Mesenchymal stem cell (in vitro differentiated cells and primary cell): ENCODE data around the gene HELZ2. TPM values are rescaled to one million over a fixed set of nuclear protein-coding genes. Genes with fewer than 3 reads are reported as not detected.
A peak's percentile ranks its signal among the peaks of the same experiment; 100 is the strongest.

ENCODE experiments used
- DNase-seq: peaks from one replicate; pipeline ENCODE4 v3.0.0-alpha.2; 2013
- H2AFZ ChIP-seq: one replicate; pipeline ENCODE4 v1.6.1; 2013; ENCODE audit warnings: low read depth, mild to moderate bottlenecking, control low read depth, inconsistent platforms, low read length, moderate library complexity
- H2AK5ac ChIP-seq: 2 replicates; pipeline ENCODE4 v1.6.1; 2013; ENCODE audit warnings: low read length, moderate library complexity, mild to moderate bottlenecking, inconsistent platforms; ENCODE audit not compliant: severe bottlenecking
- H2BK120ac ChIP-seq: one replicate; pipeline ENCODE4 v1.6.1; 2013; ENCODE audit warnings: low read depth, mild to moderate bottlenecking, inconsistent platforms, low read length, moderate library complexity
- H2BK12ac ChIP-seq, 2 experiments: one replicate each; pipeline ENCODE4 v1.6.1; 2013; ENCODE audit warnings: inconsistent platforms in 2 of 2, low read length in 2 of 2, mild to moderate bottlenecking in 2 of 2, moderate library complexity in 2 of 2, control low read depth in 1 of 2
- H2BK15ac ChIP-seq: one replicate; pipeline ENCODE4 v1.6.1; 2013; ENCODE audit warnings: mild to moderate bottlenecking, low read depth, inconsistent platforms; ENCODE audit not compliant: poor library complexity, severe bottlenecking
- H2BK5ac ChIP-seq: 2 replicates; pipeline ENCODE4 v1.6.1; 2013; ENCODE audit warnings: low read depth, mild to moderate bottlenecking, low read length, control low read depth, inconsistent platforms; ENCODE audit not compliant: poor library complexity, severe bottlenecking
- H3K14ac ChIP-seq, 2 experiments: one replicate each; pipeline ENCODE4 v1.6.1; 2013; ENCODE audit warnings: inconsistent platforms in 2 of 2, low read length in 2 of 2, control low read depth in 1 of 2, mild to moderate bottlenecking in 1 of 2, moderate library complexity in 1 of 2
- H3K18ac ChIP-seq, 2 experiments: one replicate each; pipeline ENCODE4 v1.6.1; 2013; ENCODE audit warnings: inconsistent platforms in 2 of 2, low read length in 2 of 2, control low read depth in 1 of 2, low read depth in 1 of 2, mild to moderate bottlenecking in 1 of 2
- H3K23ac ChIP-seq, 2 experiments: one replicate each; pipeline ENCODE4 v1.6.1; 2013; ENCODE audit warnings: inconsistent platforms in 2 of 2, low read length in 2 of 2, mild to moderate bottlenecking in 2 of 2, moderate library complexity in 2 of 2, control low read depth in 1 of 2
- H3K27ac ChIP-seq: 2 replicates; pipeline ENCODE4 v1.5.1; 2013; ENCODE audit warnings: mild to moderate bottlenecking, moderate library complexity, low read length, control low read depth, inconsistent platforms; ENCODE audit not compliant: poor library complexity, severe bottlenecking
- H3K27me3 ChIP-seq, 2 experiments: 2 replicates each; pipeline versions ENCODE4 v1.6.1 to v1.7.0; 2013; ENCODE audit warnings: low read length in 2 of 2, mild to moderate bottlenecking in 2 of 2, moderate library complexity in 2 of 2, control low read depth in 1 of 2, inconsistent platforms in 1 of 2; ENCODE audit not compliant: control insufficient read depth in 1 of 2, insufficient read depth in 1 of 2
- H3K36me3 ChIP-seq, 2 experiments: 2 replicates each; pipeline versions ENCODE4 v1.6.1 to v1.7.0; 2013; ENCODE audit warnings: low read length in 2 of 2, control low read depth in 1 of 2, inconsistent platforms in 1 of 2, low read depth in 1 of 2, mild to moderate bottlenecking in 1 of 2; ENCODE audit not compliant: insufficient read depth in 2 of 2, control insufficient read depth in 1 of 2
- H3K4ac ChIP-seq, 2 experiments: one replicate each; pipeline ENCODE4 v1.6.1; 2013; ENCODE audit warnings: inconsistent platforms in 2 of 2, low read length in 2 of 2, mild to moderate bottlenecking in 2 of 2, moderate library complexity in 2 of 2, control low read depth in 1 of 2, low read depth in 1 of 2
- H3K4me1 ChIP-seq: 2 replicates; pipeline ENCODE4 v1.6.1; 2013; ENCODE audit warnings: low read depth, low read length, control low read depth; ENCODE audit not compliant: control insufficient read depth, insufficient read depth
- H3K4me2 ChIP-seq: 2 replicates; pipeline ENCODE4 v1.6.1; 2013; ENCODE audit warnings: low read length, mild to moderate bottlenecking, inconsistent platforms; ENCODE audit not compliant: poor library complexity, severe bottlenecking
- H3K4me3 ChIP-seq, 2 experiments: 2 replicates each; pipeline versions ENCODE4 v1.5.1 to v1.7.0; 2013; ENCODE audit warnings: low read length in 2 of 2, mild to moderate bottlenecking in 2 of 2, control low read depth in 1 of 2, low read depth in 1 of 2; ENCODE audit not compliant: insufficient read depth in 1 of 2
- H3K79me1 ChIP-seq: replicated peaks from 2 replicates; pipeline ENCODE4 v1.6.1; 2013; ENCODE audit warnings: mild to moderate bottlenecking, control low read depth, low read length, inconsistent platforms; ENCODE audit not compliant: poor library complexity, severe bottlenecking
- H3K9ac ChIP-seq: 2 replicates; pipeline ENCODE4 v1.7.0; 2013; ENCODE audit warnings: mild to moderate bottlenecking, low read length, moderate library complexity
- H3K9me3 ChIP-seq: 2 replicates; pipeline ENCODE4 v1.7.0; 2013; ENCODE audit warnings: mild to moderate bottlenecking, low read length; ENCODE audit not compliant: control insufficient read depth
- H4K8ac ChIP-seq: one replicate; pipeline ENCODE4 v1.6.1; 2013; ENCODE audit warnings: inconsistent platforms, mild to moderate bottlenecking, low read length, moderate library complexity
- H4K91ac ChIP-seq: one replicate; pipeline ENCODE4 v1.6.1; 2013; ENCODE audit warnings: mild to moderate bottlenecking, low read length, inconsistent platforms
- WGBS: methylation state at CpG from one replicate; pipeline ENCODE4 v1.1.7; 2013; ENCODE audit warnings: mixed read lengths; 5-methylcytosine and 5-hydroxymethylcytosine counted together
- polyA plus RNA-seq, 2 experiments: library from polyadenylated mRNA; stranded (reverse); fragments of 200-250 nt; gene quantifications; one replicate each; pipeline ENCODE4 v1.2.3, GENCODE V29; 2013

Gene HELZ2, protein sequence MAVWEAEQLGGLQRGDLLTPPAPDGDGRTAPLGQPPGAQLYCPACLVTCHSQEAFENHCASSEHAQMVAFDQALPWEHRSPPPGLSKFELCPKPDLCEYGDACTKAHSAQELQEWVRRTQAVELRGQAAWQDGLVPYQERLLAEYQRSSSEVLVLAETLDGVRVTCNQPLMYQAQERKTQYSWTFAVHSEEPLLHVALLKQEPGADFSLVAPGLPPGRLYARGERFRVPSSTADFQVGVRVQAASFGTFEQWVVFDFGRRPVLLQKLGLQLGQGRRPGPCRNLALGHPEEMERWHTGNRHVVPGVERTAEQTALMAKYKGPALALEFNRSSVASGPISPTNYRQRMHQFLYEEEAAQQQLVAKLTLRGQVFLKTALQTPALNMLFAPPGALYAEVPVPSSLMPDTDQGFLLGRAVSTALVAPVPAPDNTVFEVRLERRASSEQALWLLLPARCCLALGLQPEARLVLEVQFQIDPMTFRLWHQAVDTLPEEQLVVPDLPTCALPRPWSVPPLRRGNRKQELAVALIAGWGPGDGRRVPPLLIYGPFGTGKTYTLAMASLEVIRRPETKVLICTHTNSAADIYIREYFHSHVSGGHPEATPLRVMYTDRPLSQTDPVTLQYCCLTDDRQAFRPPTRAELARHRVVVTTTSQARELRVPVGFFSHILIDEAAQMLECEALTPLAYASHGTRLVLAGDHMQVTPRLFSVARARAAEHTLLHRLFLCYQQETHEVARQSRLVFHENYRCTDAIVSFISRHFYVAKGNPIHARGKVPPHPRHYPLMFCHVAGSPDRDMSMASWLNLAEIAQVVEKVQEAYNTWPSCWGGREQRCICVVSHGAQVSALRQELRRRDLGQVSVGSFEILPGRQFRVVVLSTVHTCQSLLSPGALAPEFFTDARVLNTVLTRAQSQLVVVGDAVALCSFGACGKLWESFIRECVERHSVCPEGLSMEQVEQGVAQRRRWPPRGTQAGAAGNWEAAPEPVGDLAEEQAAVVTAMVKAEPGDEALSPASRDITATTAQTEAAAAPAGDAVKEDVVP (N-terminal part only)
- polyA plus RNA-seq (2013, experiment 1 of 2), result 8.0 TPM
- 7.9 TPM for polyA plus RNA-seq (2013, experiment 2 of 2)

DNA sequence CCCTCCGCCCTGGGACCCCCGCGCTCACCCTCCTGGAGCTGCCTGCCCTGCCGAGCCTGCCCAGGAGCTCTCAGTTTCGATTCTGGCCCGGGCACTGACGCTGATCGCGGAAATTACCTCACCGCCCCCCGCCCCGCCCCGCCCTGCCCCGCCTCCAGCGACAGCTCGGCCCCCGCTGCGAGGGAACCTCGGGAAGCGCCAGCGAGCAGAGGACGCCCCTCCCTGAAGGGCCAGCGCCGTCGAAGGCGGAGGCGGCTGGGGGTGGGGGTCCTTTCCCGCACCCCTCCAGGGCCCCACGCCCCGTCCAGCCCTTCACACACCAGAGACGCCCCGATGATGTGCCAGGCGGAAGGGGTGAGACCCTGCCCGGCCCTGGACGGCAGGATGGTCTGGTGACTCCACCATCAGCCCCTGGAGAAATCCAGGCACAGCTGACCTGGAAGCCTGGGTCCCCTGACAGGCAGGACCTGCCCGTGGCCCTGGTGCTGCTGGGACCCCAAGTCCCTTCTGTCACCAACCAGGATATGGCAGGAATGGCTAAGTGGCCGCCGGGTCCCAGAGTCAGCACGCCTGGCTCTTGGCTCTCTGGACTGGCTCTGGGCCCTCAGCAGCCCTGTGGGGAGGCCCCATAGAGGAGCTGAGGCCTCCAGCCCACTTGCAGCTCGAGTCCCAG lies at the start of gene HELZ2:
HELZ2 (minus strand) TSS at position 84 of the 673 bp plus-strand sequence. CDS start 1,854 bp downstream, outside the sequence.
- H4K8ac ChIP-seq, result peak within 1 kb of the TSS; percentile 86
- H2BK15ac ChIP-seq, result peak within 1 kb of the TSS; percentile 80
- WGBS, result 10% methylated on average over 37 of the region's 40 CpGs
- H3K36me3 ChIP-seq, result peaks cover 8 to 25% of the 10 kb centered on the region in 2 experiments
- H3K27ac ChIP-seq, result no peak within 1 kb of the TSS
- DNase-seq, result peak; percentile 78
- peaks cover 30% of the 10 kb centered on the region for H3K4me1 ChIP-seq
- peaks cover 0 to 11% of the 10 kb centered on the region in 2 experiments for H3K27me3 ChIP-seq
- peak within 1 kb of the TSS; percentile 50 to 99 for H3K18ac ChIP-seq
- peak within 1 kb of the TSS; percentile 90 for H3K4me2 ChIP-seq
- H2AK5ac ChIP-seq, result peak within 1 kb of the TSS; percentile 4
- peak within 1 kb of the TSS; percentile 39 to 90 for H3K4ac ChIP-seq
- H2AFZ ChIP-seq, result peak within 1 kb of the TSS; percentile 99
- H2BK5ac ChIP-seq, result no peak within 1 kb of the TSS
- H3K9ac ChIP-seq, result peak within 1 kb of the TSS; percentile 89
- H3K4me3 ChIP-seq, result peak within 1 kb of the TSS; percentile 71 to 85
- no peaks in the 10 kb centered on the region for H3K9me3 ChIP-seq
- peaks cover 19% of the 10 kb centered on the region for H3K79me1 ChIP-seq
- peak within 1 kb of the TSS; percentile 38 to 61 for H2BK12ac ChIP-seq
- H3K14ac ChIP-seq, result peak within 1 kb of the TSS in 1 of 2 experiments; percentile 29
- peak within 1 kb of the TSS in 1 of 2 experiments; percentile 29 for H3K23ac ChIP-seq
- peak within 1 kb of the TSS; percentile 21 for H2BK120ac ChIP-seq
- peak within 1 kb of the TSS; percentile 83 for H4K91ac ChIP-seq

DNA sequence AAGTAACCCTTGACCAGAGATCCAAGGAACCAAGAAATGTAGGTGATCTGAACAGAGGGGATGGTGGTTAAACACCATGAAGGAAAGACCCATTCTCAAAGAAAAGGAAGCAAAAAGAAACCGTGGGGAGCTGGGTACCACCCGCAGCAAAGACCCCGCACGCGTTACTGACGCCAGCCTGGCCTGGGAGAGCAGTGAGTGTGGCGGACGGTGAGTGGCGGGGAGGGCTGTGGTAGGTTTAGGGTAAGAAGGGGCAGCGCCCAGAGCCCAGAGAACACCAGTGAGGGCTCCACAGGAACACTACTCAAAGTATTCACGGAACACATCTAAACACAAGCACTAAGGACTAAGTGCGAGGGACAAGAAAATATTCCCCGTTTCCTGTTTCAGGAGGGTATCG lies 48.7 kb upstream of the HELZ2 start:
- Histone ChIP-seq H3K4me2 (no peak overlapping the region), H3K79me1 (peaks cover 34% of the 10 kb centered on the region), H3K9me3 (no peaks in the 10 kb centered on the region), H3K27ac (no peak overlapping the region), H3K23ac (no peak overlapping the region), H3K18ac (no peak overlapping the region), H3K4me3 (no peak overlapping the region), H2BK5ac (no peak overlapping the region), H3K36me3 (peaks cover 14 to 21% of the 10 kb centered on the region in 2 experiments), H2AK5ac (no peak overlapping the region), H2BK120ac (no peak overlapping the region), H2AFZ (no peak overlapping the region), H4K91ac (no peak overlapping the region), H3K9ac (no peak overlapping the region), H3K4me1 (peaks cover 20% of the 10 kb centered on the region), H2BK15ac (peak overlapping the region; percentile 12), H3K4ac (no peak overlapping the region), H2BK12ac (no peak overlapping the region), H3K14ac (no peak overlapping the region), H3K27me3 (no peaks in the 10 kb centered on the region), H4K8ac (no peak overlapping the region)
- DNase-seq, result no peak
- 91% methylated on average over 11 of the region's 14 CpGs for WGBS

DNA sequence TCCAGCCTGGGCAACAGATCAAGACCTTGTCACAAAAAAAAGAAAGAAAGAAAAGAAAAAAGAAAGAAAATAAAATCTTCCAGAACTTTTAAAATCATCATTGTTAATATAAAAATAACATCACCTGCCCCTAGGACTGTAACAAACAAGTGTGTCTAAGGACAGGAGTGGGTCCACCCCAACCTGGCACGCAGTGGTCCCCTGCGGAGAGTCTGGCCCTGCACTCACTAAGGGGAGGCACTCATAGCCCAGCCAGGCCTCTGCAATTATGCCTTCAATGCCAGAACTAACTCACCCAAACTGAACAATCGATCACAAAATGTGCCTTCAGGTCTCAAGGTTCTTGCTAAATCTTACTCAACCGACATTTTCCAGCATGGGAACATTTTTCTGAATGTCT lies 48.1 kb upstream of the HELZ2 start:
- Histone ChIP-seq H3K27me3 (no peaks in the 10 kb centered on the region), H3K36me3 (peaks cover 19 to 28% of the 10 kb centered on the region in 2 experiments), H3K9ac (no peak overlapping the region), H3K14ac (no peak overlapping the region), H2AFZ (no peak overlapping the region), H2BK15ac (no peak overlapping the region), H3K9me3 (no peaks in the 10 kb centered on the region), H3K4me1 (peaks cover 20% of the 10 kb centered on the region), H2BK120ac (no peak overlapping the region), H3K18ac (no peak overlapping the region), H2BK5ac (no peak overlapping the region), H3K79me1 (peaks cover 39% of the 10 kb centered on the region), H3K4me2 (no peak overlapping the region), H4K91ac (no peak overlapping the region), H4K8ac (no peak overlapping the region), H3K4me3 (no peak overlapping the region), H2AK5ac (no peak overlapping the region), H2BK12ac (no peak overlapping the region), H3K4ac (no peak overlapping the region), H3K23ac (no peak overlapping the region), H3K27ac (no peak overlapping the region)
- WGBS, result 98% methylated on average over 4 of the region's 4 CpGs
- DNase-seq, result no peak
